ENCODE measurements around the gene PRDM11.

GRCh38 chr11:45216901-45217300, 70.5 kb downstream of the PRDM11 start:
- TF ChIP-seq CTCF (IDR thresholded peaks at IDR 0.05 in 4 of 5, conservative IDR thresholded peaks at IDR 0.05 in 1 of 5): no peak
- TF ChIP-seq POLR2A (IDR thresholded peaks at IDR 0.05): no peak

Data from gastrocnemius medialis (tissue), 4 donors.